Uterus (tissue), 2 donors: ENCODE measurements around the gene CBX2.

Source experiments
- CTCF ChIP-seq, 4 experiments: fragments of 200-600 bp in 2 of 4; fragments of 450-650 bp in 2 of 4; sonication (generic) in 2 of 4; IDR thresholded peaks; one replicate each; pipeline ENCODE4 v1.5.1; 2016 to 2019; ENCODE audit warnings: antibody characterized with exemption in 4 of 4, mild to moderate bottlenecking in 2 of 4, moderate library complexity in 1 of 4
- POLR2A ChIP-seq, 2 donors: fragments of 450-650 bp; IDR thresholded peaks; one replicate each; pipeline ENCODE4 v1.6.1; 2016; ENCODE audit warnings: antibody characterized with exemption in 2 of 2, mild to moderate bottlenecking in 1 of 2, moderate library complexity in 1 of 2

GRCh38 chr17:79801156-79802038 lies 23.4 kb downstream of the CBX2 start:
- TF ChIP-seq CTCF (IDR thresholded peaks at IDR 0.05) (no peak), POLR2A (IDR thresholded peaks at IDR 0.05) (no peak)
